Sigmoid colon (tissue), 4 donors: ENCODE measurements around the gene KIF5A.

Experiments used
- EP300 ChIP-seq, 4 donors: sonication (generic); formaldehyde crosslinking; IDR thresholded peaks; one replicate each; pipeline ENCODE4 v1.6.1; 2017; ENCODE audit warnings: antibody characterized with exemption in 4 of 4
- POLR2A ChIP-seq, 2 donors: fragments of 450-650 bp; IDR thresholded peaks; one replicate each; pipeline ENCODE4 v1.6.1; 2016; ENCODE audit warnings: antibody characterized with exemption in 2 of 2, mild to moderate bottlenecking in 2 of 2, moderate library complexity in 2 of 2
- POLR2AphosphoS5 ChIP-seq, 4 donors: sonication (generic); formaldehyde crosslinking; IDR thresholded peaks; one replicate each; pipeline ENCODE4 v1.6.1; 2017; ENCODE audit warnings: antibody characterized with exemption in 4 of 4
- TF ChIP-seq, protein P1 (sequence below), 4 experiments: fragments of 450-650 bp in 3 of 4; fragments of 200-600 bp in 1 of 4; IDR thresholded peaks; one replicate each; pipeline ENCODE4 v1.5.1; 2016 to 2019; ENCODE audit warnings: antibody characterized with exemption in 4 of 4, mild to moderate bottlenecking in 3 of 4, moderate library complexity in 2 of 4

DNA sequence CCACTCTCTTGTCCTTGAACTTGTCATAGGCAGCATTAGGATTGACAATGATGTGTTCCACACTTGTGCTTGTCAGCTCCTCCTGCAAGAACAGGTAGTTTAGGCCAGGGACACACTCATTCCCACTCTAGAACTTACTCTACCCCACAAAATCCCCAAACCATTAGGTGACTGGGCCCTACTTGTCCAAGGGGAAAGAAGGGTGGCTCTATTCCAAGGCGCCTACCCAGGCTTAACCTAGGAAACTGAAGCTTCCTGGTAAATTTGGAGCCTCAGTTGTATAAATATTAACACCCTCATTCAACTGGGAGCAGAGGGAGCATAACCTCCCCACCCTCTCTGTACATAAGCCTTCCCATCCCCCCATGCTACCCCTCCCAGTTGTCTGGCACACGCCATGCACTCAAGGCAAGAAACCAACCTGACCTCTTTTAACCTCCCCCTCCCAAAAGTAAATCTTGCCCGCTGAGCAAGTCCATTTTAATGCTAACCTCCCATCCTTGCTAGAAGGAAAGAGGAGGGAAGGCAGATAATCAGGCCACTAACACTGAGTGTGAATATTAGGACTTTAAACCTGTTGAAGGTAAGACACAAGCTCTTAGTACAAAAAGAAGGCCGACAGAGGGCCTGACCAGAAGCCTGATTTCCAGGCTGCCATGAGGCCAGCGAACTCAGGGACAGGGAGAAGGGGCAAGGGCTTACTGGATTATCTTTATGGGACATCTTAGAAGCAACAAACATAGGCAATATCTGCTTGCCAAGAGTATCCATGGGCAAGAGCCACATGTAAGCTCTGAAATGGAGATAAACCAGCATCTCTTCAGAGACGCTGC is 13.9 kb upstream of the KIF5A start:
- TF ChIP-seq, protein P1, sequence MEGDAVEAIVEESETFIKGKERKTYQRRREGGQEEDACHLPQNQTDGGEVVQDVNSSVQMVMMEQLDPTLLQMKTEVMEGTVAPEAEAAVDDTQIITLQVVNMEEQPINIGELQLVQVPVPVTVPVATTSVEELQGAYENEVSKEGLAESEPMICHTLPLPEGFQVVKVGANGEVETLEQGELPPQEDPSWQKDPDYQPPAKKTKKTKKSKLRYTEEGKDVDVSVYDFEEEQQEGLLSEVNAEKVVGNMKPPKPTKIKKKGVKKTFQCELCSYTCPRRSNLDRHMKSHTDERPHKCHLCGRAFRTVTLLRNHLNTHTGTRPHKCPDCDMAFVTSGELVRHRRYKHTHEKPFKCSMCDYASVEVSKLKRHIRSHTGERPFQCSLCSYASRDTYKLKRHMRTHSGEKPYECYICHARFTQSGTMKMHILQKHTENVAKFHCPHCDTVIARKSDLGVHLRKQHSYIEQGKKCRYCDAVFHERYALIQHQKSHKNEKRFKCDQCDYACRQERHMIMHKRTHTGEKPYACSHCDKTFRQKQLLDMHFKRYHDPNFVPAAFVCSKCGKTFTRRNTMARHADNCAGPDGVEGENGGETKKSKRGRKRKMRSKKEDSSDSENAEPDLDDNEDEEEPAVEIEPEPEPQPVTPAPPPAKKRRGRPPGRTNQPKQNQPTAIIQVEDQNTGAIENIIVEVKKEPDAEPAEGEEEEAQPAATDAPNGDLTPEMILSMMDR (IDR thresholded peaks at IDR 0.05), result no peak
- no peak for TF ChIP-seq POLR2A (IDR thresholded peaks at IDR 0.05)
- no peak for TF ChIP-seq POLR2AphosphoS5 (IDR thresholded peaks at IDR 0.05)
- TF ChIP-seq EP300 (IDR thresholded peaks at IDR 0.05), result no peak
